Measurements from ENCODE around the gene TADA2A.
A peak's percentile ranks its signal among the peaks of the same experiment; 100 is the strongest.

The TADA2A gene

DNA sequence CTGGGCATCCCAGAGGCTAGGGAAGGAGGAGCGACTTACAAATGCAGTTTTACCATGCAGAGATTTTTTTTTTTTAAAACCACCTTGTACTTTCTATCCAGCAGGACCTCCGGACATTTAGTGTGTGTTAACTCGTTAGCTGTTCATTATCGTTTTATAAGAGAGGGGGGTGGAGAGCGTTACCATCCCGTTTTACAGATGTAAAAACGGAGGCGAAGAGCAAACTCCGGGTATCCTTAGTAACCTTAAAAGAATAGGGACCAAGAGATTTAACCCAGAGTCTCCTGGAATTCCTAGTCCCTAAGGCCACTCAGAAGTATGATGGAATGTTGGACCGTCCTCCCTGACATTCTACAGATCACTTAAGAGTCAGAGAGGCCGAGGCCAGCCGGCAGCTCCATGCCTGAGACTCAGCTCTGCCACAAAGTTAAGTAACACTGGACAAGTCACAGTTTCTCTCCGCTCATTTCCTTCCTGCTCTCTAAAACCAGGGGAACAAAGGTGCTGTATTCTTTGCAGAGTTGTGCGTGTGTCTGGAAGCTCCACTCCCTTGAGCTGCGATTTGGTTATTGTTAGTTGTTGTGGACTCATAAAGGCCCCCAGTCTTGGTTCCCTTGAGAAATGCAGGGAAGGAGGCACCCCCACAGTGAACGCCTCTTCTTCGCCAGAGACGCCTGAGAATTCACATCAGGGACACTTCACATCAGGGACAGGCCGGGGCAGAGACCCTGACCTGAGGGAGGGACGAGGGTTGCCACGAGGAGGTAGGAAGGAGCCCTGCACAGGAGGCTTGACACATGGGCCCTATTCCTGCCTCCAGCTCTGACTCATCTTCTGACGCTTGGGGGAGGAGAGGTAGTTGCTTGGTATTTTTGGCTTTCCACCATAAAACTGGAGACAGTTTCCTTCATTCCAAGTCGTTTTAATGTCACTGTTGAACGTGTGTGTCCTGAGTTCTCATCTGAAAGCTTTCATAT, 84.2 kb downstream of the TADA2A start:
- peaks cover 21% of the 10 kb centered on the region for H3K4me1 ChIP-seq (ENCODE audit: low read length)
- H3K9ac ChIP-seq (ENCODE audit: low read length), result peak overlapping the region; percentile 61
- peaks cover 29% of the 10 kb centered on the region for H3K79me2 ChIP-seq (ENCODE audit: low read length)
- no peaks in the 10 kb centered on the region for H4K20me1 ChIP-seq (ENCODE audit: insufficient read depth, low read length)
- peak overlapping the region; percentile 93 for H3K4me3 ChIP-seq (ENCODE audit: low read length)
- no peak overlapping the region for H3K27ac ChIP-seq (ENCODE audit: low read length)
- no peaks in the 10 kb centered on the region for H3K27me3 ChIP-seq (ENCODE audit: low read depth, low read length)
- peak overlapping the region; percentile 34 for H2AFZ ChIP-seq (ENCODE audit: low read depth, low read length)
- H3K9me3 ChIP-seq (ENCODE audit: insufficient read depth, low read length), result no peaks in the 10 kb centered on the region
- no peak for TF ChIP-seq EZH2phosphoT487 (IDR thresholded peaks at IDR 0.05; ENCODE audit: low read depth)
- TF ChIP-seq, protein P1, sequence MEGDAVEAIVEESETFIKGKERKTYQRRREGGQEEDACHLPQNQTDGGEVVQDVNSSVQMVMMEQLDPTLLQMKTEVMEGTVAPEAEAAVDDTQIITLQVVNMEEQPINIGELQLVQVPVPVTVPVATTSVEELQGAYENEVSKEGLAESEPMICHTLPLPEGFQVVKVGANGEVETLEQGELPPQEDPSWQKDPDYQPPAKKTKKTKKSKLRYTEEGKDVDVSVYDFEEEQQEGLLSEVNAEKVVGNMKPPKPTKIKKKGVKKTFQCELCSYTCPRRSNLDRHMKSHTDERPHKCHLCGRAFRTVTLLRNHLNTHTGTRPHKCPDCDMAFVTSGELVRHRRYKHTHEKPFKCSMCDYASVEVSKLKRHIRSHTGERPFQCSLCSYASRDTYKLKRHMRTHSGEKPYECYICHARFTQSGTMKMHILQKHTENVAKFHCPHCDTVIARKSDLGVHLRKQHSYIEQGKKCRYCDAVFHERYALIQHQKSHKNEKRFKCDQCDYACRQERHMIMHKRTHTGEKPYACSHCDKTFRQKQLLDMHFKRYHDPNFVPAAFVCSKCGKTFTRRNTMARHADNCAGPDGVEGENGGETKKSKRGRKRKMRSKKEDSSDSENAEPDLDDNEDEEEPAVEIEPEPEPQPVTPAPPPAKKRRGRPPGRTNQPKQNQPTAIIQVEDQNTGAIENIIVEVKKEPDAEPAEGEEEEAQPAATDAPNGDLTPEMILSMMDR (IDR thresholded peaks at IDR 0.05; ENCODE audit: low read depth, low read length), result no peak
- peak overlapping the region; percentile 78 for H3K4me2 ChIP-seq (ENCODE audit: low read length)
- H3K36me3 ChIP-seq (replicated peaks; ENCODE audit: low read depth, low read length), result no peaks in the 10 kb centered on the region

DNA sequence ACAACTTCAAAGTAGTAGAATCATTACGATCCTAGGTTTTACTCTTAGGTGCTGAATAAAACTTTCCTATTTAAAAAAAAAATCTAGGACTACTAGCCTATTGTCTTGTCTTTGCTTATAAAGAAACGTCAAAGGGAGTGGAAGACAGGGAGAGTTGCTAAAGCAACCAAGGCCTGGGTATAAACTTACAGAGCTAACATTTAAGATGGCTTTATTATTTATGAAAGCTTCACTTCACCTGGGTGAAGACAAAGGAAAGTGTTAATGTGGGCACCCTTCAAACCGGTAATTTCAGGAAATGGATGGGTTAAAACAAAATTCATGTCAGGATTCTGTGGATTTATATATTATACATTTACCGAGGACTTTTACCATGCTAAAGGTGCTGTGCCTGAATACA, 85.5 kb downstream of the TADA2A start:
- Histone ChIP-seq H3K4me2 (ENCODE audit: low read length) (no peak overlapping the region), H3K36me3 (replicated peaks; ENCODE audit: low read depth, low read length) (no peaks in the 10 kb centered on the region), H4K20me1 (ENCODE audit: insufficient read depth, low read length) (no peaks in the 10 kb centered on the region), H3K27me3 (ENCODE audit: low read depth, low read length) (no peaks in the 10 kb centered on the region), H3K4me3 (ENCODE audit: low read length) (no peak overlapping the region), H3K4me1 (ENCODE audit: low read length) (peaks cover 21% of the 10 kb centered on the region), H3K79me2 (ENCODE audit: low read length) (peaks cover 29% of the 10 kb centered on the region), H3K9me3 (ENCODE audit: insufficient read depth, low read length) (no peaks in the 10 kb centered on the region), H2AFZ (ENCODE audit: low read depth, low read length) (no peak overlapping the region), H3K27ac (ENCODE audit: low read length) (no peak overlapping the region), H3K9ac (ENCODE audit: low read length) (no peak overlapping the region)
- TF ChIP-seq, protein P1 (IDR thresholded peaks at IDR 0.05; ENCODE audit: low read depth, low read length), result no peak
- TF ChIP-seq EZH2phosphoT487 (IDR thresholded peaks at IDR 0.05; ENCODE audit: low read depth), result no peak

GRCh38 chr17:37493249-37494027, 86.8 kb downstream of the TADA2A start:
- no peak overlapping the region for H2AFZ ChIP-seq (ENCODE audit: low read depth, low read length)
- no peak overlapping the region for H3K4me3 ChIP-seq (ENCODE audit: low read length)
- H3K36me3 ChIP-seq (replicated peaks; ENCODE audit: low read depth, low read length), result no peaks in the 10 kb centered on the region
- no peak overlapping the region for H3K4me2 ChIP-seq (ENCODE audit: low read length)
- no peaks in the 10 kb centered on the region for H3K27me3 ChIP-seq (ENCODE audit: low read depth, low read length)
- no peaks in the 10 kb centered on the region for H3K9me3 ChIP-seq (ENCODE audit: insufficient read depth, low read length)
- no peak overlapping the region for H3K9ac ChIP-seq (ENCODE audit: low read length)
- H3K4me1 ChIP-seq (ENCODE audit: low read length), result peaks cover 16% of the 10 kb centered on the region
- H3K27ac ChIP-seq (ENCODE audit: low read length), result no peak overlapping the region
- H4K20me1 ChIP-seq (ENCODE audit: insufficient read depth, low read length), result no peaks in the 10 kb centered on the region
- TF ChIP-seq EZH2phosphoT487 (IDR thresholded peaks at IDR 0.05; ENCODE audit: low read depth), result no peak
- peaks cover 29% of the 10 kb centered on the region for H3K79me2 ChIP-seq (ENCODE audit: low read length)

DNA sequence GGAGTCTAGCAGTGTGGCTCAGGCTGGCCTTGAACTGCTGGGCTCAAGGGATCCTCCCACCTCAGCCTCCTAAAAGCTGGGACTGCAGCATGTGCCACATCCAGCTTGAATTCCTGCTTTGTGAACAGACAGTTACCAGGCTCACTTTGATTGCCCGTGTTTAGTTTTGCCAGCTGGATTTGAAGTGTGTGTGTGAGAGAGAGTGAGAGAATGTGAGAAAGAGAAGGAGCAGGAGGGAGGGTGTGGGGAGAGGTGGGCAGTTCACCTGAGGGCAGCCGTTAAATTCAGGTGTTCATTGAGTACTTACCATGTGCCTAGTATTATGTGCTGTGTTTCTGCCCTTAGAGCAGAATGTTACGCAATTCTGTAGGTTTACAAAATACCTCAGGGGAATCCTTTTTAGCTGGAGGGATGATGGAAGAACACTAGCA, 87.7 kb downstream of the TADA2A start:
- no peak overlapping the region for H2AFZ ChIP-seq (ENCODE audit: low read depth, low read length)
- H3K9ac ChIP-seq (ENCODE audit: low read length), result no peak overlapping the region
- no peak overlapping the region for H3K4me3 ChIP-seq (ENCODE audit: low read length)
- no peak overlapping the region for H3K4me2 ChIP-seq (ENCODE audit: low read length)
- H3K79me2 ChIP-seq (ENCODE audit: low read length), result peaks cover 31% of the 10 kb centered on the region
- H3K27me3 ChIP-seq (ENCODE audit: low read depth, low read length), result no peaks in the 10 kb centered on the region
- H3K36me3 ChIP-seq (replicated peaks; ENCODE audit: low read depth, low read length), result no peaks in the 10 kb centered on the region
- no peaks in the 10 kb centered on the region for H4K20me1 ChIP-seq (ENCODE audit: insufficient read depth, low read length)
- H3K4me1 ChIP-seq (ENCODE audit: low read length), result peaks cover 13% of the 10 kb centered on the region
- no peaks in the 10 kb centered on the region for H3K9me3 ChIP-seq (ENCODE audit: insufficient read depth, low read length)
- TF ChIP-seq EZH2phosphoT487 (IDR thresholded peaks at IDR 0.05; ENCODE audit: low read depth), result no peak
- TF ChIP-seq, protein P1 (IDR thresholded peaks at IDR 0.05; ENCODE audit: low read depth, low read length), result no peak
- no peak overlapping the region for H3K27ac ChIP-seq (ENCODE audit: low read length)
